DND-41 (cell line): ENCODE measurements around the gene ANKRD23.
"Not testable (repeated sequence)": the region's sequence is repeated elsewhere in the genome, so short reads cannot be mapped to it uniquely, and the experiment has no call there.

Experiments
- EZH2 ChIP-seq: IDR thresholded peaks from 3 replicates; pipeline ENCODE4 v1.6.1; 2012; ENCODE audit warnings: borderline replicate concordance, low read depth, mild to moderate bottlenecking, moderate library complexity, low read length, inconsistent platforms; ENCODE audit not compliant: severe bottlenecking
- TF ChIP-seq, protein P1 (sequence below): IDR thresholded peaks from 2 replicates; pipeline ENCODE4 v1.5.1; 2012; ENCODE audit warnings: borderline replicate concordance, low read length, moderate library complexity, mild to moderate bottlenecking; ENCODE audit not compliant: poor library complexity, severe bottlenecking; ENCODE audit errors: extremely low read depth

DNA sequence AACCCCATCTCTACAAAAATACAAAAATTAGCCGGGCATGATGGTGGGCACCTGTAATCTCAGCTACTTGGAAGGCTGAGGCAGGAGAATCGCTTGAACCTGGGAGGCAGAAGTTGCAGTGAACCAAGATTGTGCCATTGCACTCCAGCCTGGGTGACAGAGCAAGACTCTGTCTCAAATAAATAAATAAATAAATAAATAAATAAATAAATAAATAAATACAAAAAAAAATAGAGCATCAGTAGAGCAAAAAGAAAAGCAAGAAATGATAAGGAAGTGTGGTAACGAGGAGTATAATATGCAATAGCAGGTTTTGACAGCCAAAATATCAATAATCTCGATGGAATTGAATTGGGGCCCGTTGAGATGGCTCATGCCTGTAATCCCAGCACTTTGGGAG, 45.7 kb upstream of the ANKRD23 start:
- TF ChIP-seq, protein P1, sequence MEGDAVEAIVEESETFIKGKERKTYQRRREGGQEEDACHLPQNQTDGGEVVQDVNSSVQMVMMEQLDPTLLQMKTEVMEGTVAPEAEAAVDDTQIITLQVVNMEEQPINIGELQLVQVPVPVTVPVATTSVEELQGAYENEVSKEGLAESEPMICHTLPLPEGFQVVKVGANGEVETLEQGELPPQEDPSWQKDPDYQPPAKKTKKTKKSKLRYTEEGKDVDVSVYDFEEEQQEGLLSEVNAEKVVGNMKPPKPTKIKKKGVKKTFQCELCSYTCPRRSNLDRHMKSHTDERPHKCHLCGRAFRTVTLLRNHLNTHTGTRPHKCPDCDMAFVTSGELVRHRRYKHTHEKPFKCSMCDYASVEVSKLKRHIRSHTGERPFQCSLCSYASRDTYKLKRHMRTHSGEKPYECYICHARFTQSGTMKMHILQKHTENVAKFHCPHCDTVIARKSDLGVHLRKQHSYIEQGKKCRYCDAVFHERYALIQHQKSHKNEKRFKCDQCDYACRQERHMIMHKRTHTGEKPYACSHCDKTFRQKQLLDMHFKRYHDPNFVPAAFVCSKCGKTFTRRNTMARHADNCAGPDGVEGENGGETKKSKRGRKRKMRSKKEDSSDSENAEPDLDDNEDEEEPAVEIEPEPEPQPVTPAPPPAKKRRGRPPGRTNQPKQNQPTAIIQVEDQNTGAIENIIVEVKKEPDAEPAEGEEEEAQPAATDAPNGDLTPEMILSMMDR = not testable (repeated sequence)
- not testable (repeated sequence) for TF ChIP-seq EZH2
